HG03432 (cell line): ENCODE measurements around the gene PXDC1.
"Not testable (repeated sequence)": the region's sequence is repeated elsewhere in the genome, so short reads cannot be mapped to it uniquely, and the experiment has no call there.

Experiments used
- ATAC-seq: cut with Tn5 transposase; IDR thresholded peaks from one replicate; pipeline ENCODE4 v1.9.1; 2021; ENCODE audit warnings: mild to moderate bottlenecking, moderate library complexity; ENCODE audit not compliant: unreplicated experiment

Gene PXDC1

DNA sequence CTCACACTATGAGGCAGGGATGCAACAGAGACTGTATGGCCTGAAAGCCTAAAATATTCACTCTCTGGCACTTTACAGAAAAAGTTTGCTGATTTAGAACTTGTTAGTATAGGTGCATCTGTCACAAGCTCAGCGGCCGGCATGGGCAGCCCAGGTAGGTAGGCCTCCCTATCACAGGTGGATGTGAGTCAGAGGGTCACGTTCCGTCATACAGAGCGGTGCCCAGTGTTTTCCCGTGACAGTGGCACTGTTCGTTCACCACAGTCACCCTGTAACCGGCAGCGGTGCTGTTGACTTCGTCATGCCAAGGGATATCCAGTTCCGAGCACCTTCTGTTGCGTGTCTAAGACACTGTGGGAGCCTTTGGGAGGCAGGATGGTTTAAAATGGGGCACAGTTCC is 32.9 kb upstream of the PXDC1 start:
- ATAC-seq: no peak

DNA sequence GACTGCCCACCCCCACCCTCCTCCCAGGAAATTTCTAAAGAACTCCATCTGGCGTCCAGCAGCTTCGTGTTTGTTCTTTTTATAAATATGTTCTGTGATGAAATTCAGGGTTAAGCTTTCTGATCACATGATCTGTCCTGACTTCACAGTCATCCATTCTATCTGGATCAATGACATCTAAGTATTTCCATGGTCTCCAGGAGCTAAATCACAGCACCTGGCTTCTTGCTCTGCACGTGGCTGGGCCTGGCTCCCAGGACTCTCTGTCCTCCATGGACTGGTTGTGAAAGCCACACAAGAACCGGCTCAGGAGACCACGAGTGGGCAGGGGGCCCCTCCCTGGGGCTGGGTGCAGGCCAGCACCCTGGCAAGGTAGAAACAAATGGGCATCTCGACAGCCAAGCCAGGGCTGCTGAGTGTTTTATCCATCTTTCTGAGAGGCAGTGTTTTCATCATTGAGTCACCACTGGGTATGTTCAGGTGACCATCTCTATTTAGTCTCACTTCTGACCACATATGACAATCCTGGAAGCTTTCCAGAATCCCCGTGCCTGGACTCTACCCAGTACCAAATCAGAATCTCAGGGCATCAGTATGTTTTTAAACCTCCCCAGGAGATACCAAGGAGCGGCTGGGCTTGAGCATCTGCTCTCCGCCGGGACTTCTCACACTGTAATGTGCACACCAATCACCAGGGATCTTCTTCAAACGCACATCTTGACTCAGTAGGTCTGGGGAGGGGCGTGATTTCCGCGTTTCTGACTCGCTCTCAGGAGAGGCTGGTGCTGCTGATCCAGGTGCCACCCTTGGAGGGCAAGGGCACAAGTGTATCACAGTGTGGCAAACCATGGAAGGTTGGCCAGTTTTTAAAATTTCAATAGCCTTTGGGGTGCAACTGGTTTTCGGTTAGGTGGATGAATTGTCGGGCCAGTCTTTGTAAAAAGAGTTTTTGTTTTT is 31.6 kb upstream of the PXDC1 start:
- ATAC-seq: no peak

DNA sequence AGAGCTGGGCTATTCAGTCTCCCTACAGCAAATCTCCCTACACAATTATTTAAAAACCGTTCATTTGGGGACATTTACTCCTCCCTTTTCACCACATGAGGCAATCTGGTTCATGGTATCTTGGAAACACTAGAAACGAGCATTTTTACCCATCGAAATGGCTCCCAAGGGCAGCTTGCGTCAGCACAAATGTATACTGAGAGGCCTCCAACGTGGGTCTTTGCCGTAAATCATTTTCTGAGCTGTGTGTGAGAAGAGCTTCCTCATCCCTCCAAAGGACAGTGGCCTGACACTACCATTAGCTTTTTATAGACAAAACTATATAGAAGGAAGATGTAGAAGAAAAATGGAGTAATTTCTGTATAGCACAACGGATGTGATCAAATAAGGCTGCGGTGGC is 30.0 kb upstream of the PXDC1 start:
- ATAC-seq: no peak

DNA sequence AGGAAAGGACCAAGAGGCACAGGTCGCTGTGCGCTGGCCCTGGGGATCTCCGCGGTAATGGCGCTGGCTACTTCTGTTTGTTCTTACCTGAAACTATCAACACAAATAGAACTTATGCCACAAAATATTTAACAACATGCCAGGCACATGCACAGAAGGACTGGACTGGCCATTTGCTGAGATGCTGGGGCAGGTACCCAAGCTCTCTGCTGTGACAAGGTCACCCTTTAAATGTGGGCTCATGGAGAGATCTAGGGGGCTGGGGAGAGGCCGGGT is 28.0 kb upstream of the PXDC1 start:
- ATAC-seq: no peak

DNA sequence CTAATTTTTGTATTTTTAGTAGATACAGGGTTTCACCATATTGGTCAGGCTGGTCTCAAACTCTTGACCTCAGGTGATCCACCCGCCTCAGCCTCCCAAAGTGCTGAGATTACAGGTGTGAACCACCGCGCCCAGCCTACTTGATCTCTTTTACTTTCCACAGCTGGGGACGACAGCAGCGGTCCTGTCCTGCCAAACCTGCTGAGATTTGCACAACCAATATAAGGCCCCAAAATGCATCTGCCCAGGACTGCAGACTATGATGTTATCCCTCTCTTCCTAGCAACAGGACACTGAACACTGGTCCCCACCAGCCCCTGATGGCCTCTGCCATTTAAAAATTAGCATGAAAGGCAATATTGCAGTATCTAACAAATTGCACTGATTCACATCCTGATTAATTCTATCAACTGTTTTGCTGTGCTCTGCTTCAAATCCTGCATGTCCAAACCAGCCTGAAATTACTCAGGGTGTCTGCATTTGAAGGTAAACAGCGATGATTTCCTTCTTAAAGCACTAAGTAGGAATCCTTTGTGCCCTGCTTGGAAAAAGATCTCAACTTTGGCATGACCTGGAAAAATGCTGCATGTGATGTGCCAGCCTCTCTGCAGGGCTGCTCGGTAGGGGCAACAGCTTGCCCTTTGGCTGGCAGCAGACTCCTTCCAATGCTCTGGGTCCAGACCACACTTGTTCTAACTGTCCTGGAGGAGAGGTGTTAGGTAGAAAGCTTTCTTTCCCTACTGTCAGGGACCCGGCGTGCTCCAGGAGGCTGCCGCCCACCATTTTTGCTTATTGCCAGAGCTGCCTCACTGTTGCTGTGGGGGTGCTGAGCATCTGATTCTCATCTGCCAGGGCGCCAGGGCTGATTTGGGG is 27.4 kb upstream of the PXDC1 start:
- no peak for ATAC-seq

DNA sequence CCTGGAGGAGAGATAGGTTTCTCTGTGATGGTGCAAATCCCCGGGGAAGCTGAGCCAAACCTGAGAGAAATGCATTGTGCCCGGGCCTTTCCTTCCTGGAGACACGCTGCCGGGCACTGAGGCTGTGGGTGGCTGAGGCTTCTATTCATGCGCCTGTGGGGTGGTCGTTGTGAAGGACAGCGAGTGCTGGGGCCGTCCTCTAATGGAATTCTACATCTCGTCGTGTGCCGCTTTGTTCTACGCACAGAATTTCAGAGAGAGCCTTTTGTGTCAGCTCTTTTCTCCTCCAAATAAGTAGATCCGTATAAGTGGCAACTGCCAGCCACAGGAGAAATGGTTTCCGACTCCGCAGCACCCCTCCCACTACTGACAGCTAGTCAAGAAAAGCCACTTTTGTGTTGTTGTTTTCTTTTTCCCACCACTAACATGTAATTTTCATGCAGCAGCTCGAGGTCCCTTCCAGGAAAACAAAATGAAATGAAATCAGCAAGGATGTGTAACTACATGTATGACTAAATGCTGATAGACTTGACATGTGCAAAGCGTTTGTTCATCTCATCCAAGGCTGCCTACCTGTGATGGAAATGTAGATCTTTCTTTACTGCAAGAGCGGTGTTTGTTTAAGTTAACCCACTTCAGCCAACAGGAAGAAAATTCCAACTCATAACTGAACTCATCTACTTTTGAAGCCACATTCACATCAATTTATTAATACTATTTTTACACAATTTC is 26.4 kb upstream of the PXDC1 start:
- ATAC-seq: no peak

DNA sequence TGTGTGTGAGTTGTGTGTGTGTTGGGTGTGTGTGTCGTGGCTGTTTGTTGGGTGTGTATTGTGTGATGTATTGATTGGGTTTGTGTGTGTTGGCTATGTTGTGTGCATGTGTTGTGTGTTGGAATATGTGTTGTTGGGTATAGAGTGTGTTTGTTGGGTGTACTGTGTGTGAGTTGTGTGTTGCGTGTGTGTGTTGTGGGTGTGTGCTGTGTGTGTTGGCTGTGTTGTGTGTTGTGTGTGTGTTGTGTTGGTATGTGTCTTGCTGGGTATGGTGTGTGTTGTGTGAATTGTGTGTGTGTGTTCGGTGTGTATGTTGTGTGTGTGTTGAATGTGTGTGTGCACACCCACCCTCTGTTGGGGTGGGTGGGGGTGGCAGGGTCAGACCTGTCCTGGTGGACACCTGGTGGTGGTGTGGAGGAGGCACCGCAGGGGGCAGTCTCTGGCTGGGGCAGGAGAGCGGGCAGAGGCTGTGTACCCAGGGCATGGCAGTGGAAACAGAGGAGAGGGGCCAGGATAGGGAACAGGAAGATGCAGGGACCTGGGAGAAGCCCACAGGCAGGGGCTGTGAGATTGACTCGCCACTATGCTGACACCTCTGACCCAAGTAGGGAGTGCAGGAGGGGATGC is 25.5 kb upstream of the PXDC1 start:
- ATAC-seq: no peak

DNA sequence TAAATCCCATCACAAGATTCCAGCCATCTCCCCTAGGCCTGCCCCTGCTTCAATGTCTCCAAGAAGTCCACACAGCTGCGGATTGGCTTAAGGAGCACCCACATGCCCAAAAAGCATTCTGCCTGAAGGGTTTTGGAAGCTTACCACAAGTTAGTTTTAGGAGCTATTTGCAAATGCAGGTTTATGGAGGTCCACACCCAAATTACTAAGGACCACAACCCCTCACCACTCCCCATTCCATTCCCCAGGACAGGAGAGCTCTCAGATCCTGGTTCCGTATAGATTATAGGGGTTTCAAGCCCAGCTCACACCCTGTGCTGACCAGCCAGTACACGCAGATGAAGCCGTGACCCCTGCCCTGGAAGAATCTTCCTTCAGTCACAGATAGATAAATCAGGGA is 24.3 kb upstream of the PXDC1 start:
- no peak for ATAC-seq

DNA sequence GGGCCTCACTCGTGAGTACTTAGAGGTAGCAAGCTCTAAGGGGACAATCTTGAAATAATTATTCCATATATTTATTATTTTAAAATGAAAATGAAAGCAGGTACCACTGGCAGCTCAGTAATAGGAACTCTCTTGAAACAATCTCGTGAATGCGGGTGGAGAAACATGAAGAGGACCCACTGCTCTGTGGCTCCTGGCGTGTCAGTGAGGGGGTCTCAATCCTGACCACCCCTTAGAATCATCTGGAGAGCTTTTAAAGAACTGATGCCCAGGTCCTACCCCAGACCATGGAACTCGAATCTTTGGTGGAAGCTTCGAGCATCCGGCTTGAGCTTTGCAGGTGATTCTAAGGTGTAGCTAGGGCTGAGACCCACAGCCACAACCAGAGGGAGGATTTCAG is 23.9 kb upstream of the PXDC1 start:
- ATAC-seq: no peak

DNA sequence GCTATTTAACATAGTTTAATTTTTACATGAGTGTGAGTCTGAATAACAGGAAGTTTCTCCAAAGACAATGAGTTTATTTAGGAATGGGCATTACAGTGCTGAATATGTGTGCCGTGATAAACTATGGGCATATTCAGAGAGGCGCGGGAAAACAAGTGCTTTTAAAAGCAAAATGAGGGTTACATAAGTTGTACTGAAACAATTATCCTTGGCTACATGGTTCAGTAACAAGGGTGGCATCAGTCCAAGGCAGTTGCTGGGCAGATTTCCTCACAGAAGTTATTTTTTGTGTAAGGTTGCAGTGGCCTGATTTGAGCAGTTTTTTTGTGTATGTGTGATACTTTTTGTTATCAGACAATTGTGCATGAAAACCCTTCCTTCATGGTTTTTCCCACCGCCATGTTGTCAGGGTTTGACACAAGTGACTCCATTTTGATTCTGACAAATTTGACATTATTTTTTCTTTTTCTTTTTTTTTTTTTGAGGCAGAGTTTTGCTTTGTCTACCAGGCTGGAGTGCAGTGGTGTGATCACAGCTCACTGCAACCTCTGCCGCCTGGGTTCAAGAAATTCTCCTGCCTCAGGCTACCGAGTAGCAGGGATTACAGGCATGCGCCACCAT is 22.3 kb upstream of the PXDC1 start:
- ATAC-seq: no peak

DNA sequence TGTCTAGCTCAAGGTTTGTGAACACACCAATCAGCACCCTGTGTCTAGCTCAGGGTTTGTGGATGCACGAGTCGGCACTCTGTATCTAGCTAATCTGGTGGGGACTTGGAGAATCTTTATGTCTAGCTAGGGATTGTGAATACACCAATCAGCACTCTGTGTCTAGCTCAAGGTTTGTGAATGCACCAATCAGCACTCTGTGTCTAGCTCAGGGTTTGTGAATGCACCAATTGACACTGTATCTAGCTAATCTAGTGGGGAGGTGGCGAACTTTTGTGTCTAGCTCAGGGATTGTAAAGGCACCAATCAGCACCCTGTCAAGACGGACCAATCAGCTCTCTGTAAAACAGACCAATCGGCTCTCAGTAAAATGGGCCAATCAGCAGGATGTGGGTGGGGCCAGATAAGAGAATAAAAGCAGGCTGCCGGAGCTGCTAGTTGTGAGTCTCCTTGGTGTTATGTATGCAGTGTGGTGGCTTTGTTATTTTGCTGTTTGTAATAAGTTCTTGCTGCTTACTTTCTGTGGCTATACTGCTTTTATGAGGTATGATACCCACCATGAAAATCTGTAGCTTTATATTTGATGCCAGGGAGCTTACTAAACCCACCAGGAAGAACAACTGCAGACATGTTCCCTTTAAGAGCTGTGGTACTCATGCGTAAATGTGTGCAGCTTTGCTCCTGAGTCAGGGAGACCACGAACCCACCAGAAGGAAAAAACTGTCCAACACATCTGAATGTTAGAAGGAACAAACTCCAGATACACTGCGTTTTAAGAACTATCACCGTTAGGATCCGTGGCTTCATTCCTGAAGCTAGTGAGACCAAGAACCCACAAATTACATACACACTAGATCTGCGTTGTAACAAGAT is 20.9 kb upstream of the PXDC1 start:
- not testable (repeated sequence) for ATAC-seq

DNA sequence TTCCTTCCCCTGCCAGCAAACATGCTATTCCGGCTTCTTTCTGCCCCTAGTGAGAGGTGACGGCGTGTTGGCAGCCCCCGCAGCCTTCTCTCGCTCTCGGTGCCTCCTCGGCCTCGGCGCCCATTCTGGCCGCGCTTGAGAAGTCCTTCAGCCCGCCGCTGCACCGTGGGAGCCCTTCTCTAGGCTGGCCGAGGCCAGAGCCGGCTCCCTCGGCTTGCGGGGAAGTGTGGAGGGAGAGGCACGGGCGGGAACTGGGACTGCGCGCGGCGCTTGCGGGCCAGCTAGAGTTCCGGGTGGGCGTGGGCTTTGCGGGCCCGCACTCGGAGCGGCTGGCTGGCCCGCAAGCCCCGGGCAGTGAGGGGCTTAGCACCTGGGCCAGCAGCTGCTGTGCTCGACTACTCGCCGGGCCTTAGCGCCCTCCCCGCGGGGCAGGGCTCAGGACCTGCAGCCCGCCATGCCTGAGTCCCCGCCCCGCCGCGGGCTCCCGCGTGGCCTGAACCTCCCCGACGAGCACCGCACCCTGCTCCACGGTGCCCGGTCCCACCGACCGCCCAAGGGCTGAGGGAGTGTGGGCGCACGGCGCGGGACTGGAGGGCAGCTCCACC is 20.0 kb upstream of the PXDC1 start:
- no peak for ATAC-seq

DNA sequence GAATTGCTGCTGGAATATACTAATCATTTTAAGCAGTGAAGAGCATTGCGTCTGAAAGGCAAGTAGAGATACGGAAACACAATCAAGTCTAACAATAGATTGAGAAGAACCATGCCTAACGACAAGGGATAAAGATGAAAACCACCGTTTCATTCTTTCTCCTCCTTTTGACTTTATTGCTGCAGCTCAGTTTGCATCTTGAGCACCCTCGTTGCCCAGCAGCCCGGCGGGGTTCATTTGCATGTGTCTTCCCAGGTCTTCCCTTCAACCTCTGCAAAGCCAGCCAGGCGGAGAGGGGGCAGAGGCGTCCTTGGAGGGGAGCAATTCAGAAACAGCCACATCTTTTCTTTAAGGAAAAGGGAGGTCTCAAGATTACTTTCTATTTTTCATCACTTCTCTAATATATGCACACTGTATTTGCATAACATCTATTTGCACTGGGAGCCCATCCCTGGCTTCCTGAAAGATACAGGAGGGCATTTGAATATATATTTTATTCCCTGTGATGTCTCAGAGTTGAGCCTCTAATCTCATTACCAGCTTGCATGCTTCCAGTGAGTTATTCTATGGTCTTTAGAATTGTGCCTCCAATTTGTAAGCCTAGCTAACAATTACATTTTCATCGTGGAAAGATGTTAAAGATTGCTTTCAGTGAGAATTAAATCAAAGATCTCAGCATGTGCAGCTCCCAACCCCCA is 18.7 kb upstream of the PXDC1 start:
- ATAC-seq: no peak

DNA sequence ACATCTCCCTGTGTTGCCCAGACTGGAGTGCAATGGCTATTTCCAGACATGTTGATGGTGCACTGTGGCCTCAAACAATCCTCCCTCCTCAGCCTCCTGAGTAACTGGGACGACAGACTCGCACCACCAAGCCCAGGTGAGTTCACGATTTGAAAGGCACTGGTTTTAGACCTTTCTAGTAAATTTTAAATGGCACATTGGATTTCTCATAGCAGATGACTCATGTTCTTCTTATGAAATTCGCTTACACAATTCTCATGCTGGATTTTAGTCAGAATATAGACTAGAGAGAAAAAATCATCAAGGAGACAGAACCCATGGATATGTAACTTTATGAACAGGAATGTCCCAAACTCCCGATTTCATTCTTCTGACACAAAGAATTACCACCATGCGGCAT is 18.1 kb upstream of the PXDC1 start:
- no peak for ATAC-seq

DNA sequence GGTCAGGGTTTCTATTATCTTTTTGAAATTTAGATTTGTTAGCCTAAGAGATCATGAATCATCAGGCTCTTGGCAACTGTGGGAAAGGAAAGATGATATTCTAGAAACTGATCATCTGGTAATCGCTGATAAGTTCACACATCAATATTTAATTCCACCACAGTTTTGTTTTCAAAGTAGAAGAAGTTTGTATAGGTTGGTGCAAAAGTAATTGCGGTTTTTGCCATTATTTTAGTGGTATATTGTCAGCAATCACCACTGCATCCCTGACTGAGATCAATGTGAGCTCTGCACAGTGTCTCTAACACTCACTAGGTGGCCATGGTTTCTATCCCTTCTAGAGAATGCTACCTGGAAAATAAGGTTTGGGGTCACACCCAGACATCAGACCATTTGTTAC is 17.0 kb upstream of the PXDC1 start:
- no peak for ATAC-seq

DNA sequence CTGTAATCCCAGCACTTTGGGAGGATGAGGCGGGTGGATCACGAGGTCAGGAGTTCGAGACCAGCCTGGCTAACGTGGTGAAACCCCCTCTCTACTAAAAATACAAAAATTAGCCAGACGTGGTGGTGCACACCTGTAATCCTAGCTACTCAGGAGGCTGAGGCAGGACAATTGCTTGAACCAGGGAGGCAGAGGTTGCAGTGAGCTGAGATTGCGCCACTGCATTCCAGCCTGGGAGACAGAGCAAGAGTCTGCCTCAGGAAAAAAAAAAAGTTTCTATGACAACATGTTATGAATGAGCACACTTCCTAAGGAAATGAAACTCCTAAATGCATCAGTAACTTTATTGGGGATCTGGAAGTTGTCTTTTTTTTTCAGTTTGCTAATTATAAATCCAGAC is 16.0 kb upstream of the PXDC1 start:
- ATAC-seq: not testable (repeated sequence)

DNA sequence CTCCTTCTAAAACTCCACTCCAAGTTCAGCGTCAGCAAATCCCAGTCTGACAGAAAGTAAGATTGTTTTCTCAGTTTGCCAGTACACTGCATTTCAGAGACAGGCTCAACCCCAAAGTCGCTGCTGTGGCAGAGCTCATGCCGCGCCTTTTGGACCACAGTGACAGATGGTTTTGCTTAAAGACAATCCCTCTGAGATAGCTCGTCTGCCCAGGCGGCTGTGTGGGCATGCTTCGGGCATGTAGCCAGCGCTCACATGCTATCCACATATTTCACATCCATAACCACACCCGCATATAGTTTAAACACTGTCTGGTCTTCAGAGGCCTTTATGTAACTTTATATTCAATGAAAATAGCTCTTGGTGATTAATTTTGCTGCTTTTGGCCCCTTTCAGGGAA is 14.7 kb upstream of the PXDC1 start:
- ATAC-seq: no peak

DNA sequence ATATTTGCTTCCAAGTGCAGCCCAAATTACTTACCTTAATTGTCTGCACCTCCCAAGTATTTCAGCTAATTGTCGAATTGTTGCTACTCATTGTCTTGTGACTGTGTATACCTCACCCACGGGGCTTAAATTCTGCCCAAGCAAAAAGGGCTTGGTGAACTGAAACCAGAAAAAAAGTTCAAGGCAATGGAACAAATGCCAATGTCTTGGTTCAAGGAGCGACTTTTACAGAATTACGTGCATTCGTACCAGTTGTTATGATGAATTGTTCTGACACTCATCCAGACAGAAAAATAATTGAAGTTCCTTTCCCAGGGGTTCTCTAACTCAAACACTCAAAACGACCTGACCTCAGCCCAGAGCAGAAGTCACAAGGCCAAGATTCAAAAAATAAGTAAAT is 13.9 kb upstream of the PXDC1 start:
- no peak for ATAC-seq
